Gastrocnemius medialis (tissue), 4 donors: Measurements from ENCODE around the gene ABCD4. TPM values are rescaled to one million over a fixed set of nuclear protein-coding genes. Genes with fewer than 3 reads are reported as not detected.
"Not testable (repeated sequence)": the region's sequence is repeated elsewhere in the genome, so short reads cannot be mapped to it uniquely, and the experiment has no call there.

Experiments
- ATAC-seq, 2 donors: fragments of 150-250 bp; one replicate each; pipeline ENCODE4 v1.9.1; 2016
- DNase-seq, 2 donors: peaks; one replicate each; pipeline ENCODE4 v3.0.0-alpha.2; 2019
- H3K27ac ChIP-seq, 4 donors: fragments of 200-600 bp; sonication (generic); 1 replicate in 1 of 4; 2 replicates in 3 of 4; pipeline ENCODE4 v1.5.1; 2016 to 2018; ENCODE audit warnings: mild to moderate bottlenecking in 2 of 4, moderate library complexity in 1 of 4
- H3K27me3 ChIP-seq, 3 donors: fragments of 200-600 bp; sonication (generic) in 2 of 3; 1 replicate in 1 of 3; 2 replicates in 2 of 3; pipeline versions ENCODE4 v1.5.1 to v1.6.0; 2016 to 2019; ENCODE audit warnings: mild to moderate bottlenecking in 1 of 3, moderate library complexity in 1 of 3
- H3K36me3 ChIP-seq, 2 donors: fragments of 200-600 bp; sonication (generic) in 1 of 2; one replicate each; pipeline ENCODE4 v1.5.1; 2017 to 2018
- H3K4me1 ChIP-seq, 2 donors: fragments of 200-600 bp; sonication (generic) in 1 of 2; one replicate each; pipeline ENCODE4 v1.5.1; 2016 to 2017; ENCODE audit warnings: mild to moderate bottlenecking in 2 of 2
- H3K4me3 ChIP-seq, 4 donors: fragments of 200-600 bp; sonication (generic) in 3 of 4; 1 replicate in 1 of 4; 2 replicates in 3 of 4; pipeline ENCODE4 v1.5.1; 2016 to 2019; ENCODE audit warnings: mild to moderate bottlenecking in 2 of 4
- H3K9me3 ChIP-seq, 3 donors: fragments of 200-600 bp; sonication (generic) in 2 of 3; 1 replicate in 1 of 3; 2 replicates in 2 of 3; pipeline ENCODE4 v1.5.1; 2016 to 2019
- POLR2A ChIP-seq, 2 donors: fragments of 450-650 bp; IDR thresholded peaks; one replicate each; pipeline ENCODE4 v1.6.1; 2017; ENCODE audit warnings: antibody characterized with exemption in 2 of 2, mild to moderate bottlenecking in 2 of 2, moderate library complexity in 2 of 2
- in situ Hi-C, 4 donors: fragments of 200-750 bp; cut with MboI; loops; one replicate each; pipeline versions ENCODE4 v1.15.0 to v1.8.0; 2017; ENCODE audit warnings: low sequenced_read_pairs in 4 of 4
- intact Hi-C: fragments of 100-400 bp; cut with DNase I; formaldehyde crosslinking; loops from one replicate; pipeline ENCODE4 v1.15.1; 2023; ENCODE audit warnings: low total_unique reads
- total RNA-seq, 4 donors: library from RNA; depleted of rRNA; stranded (reverse); fragments of >200 nt; gene quantifications; one replicate each; pipeline versions ENCODE4 v1.1.0 to v1.2.3, GENCODE V29; 2016
- TF ChIP-seq, protein P1 (sequence below), 5 experiments: fragments of 450-650 bp in 3 of 5; fragments of 200-600 bp in 2 of 5; sonication (generic) in 2 of 5; IDR thresholded peaks in 4 of 5; conservative IDR thresholded peaks in 1 of 5; 1 replicate in 4 of 5; 2 replicates in 1 of 5; pipeline ENCODE4 v1.5.1; 2016 to 2019; ENCODE audit warnings: antibody characterized with exemption in 5 of 5, mild to moderate bottlenecking in 3 of 5, moderate library complexity in 3 of 5

Gene ABCD4
- total RNA-seq, 4 donors from 2014 or later, result 9.1 to 20.0 (median 11.5) TPM

DNA sequence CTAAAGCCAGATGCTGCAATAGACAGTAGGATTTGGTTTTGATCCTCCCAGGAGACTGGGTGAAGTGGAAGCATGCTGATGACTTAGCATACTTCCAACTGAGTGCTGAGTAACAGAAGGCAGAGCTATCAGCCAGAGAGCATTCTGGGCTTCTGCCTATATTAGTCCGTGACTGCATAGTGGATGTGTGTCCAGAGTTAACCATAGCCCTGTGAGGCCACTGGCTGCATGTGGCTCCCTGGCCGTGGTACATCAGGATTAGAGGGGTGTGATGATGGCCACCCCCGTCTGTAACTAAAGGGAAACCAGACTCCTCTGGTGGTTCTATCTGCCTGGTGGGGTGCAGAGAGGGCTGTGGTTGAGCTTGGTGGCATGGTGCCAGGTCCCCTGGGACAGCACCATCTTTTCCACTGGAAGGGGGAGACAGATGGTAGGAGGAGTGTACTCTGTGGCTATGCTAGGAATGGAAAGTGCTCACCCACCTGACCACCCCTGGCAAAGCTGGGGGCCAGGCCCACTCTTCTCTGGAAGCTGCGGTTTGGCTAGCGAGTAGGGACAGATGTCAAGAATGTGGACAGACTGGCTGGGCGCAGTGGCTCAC lies 27.4 kb downstream of the ABCD4 start:
- in situ Hi-C loops, result no loop called here
- H3K4me1 ChIP-seq, result no peaks in the 10 kb centered on the region
- no peaks in the 10 kb centered on the region for H3K27me3 ChIP-seq
- no peak for DNase-seq
- no peaks in the 10 kb centered on the region for H3K36me3 ChIP-seq
- no peak overlapping the region for H3K4me3 ChIP-seq
- no peak for TF ChIP-seq POLR2A (IDR thresholded peaks at IDR 0.05)
- TF ChIP-seq, protein P1, sequence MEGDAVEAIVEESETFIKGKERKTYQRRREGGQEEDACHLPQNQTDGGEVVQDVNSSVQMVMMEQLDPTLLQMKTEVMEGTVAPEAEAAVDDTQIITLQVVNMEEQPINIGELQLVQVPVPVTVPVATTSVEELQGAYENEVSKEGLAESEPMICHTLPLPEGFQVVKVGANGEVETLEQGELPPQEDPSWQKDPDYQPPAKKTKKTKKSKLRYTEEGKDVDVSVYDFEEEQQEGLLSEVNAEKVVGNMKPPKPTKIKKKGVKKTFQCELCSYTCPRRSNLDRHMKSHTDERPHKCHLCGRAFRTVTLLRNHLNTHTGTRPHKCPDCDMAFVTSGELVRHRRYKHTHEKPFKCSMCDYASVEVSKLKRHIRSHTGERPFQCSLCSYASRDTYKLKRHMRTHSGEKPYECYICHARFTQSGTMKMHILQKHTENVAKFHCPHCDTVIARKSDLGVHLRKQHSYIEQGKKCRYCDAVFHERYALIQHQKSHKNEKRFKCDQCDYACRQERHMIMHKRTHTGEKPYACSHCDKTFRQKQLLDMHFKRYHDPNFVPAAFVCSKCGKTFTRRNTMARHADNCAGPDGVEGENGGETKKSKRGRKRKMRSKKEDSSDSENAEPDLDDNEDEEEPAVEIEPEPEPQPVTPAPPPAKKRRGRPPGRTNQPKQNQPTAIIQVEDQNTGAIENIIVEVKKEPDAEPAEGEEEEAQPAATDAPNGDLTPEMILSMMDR (IDR thresholded peaks at IDR 0.05 in 4 of 5, conservative IDR thresholded peaks at IDR 0.05 in 1 of 5), result no peak
- peak in 1 of 2 donors; percentile 56 for ATAC-seq
- no peak overlapping the region for H3K27ac ChIP-seq
- intact Hi-C loops, result no loop called here
- no peaks in the 10 kb centered on the region for H3K9me3 ChIP-seq

DNA sequence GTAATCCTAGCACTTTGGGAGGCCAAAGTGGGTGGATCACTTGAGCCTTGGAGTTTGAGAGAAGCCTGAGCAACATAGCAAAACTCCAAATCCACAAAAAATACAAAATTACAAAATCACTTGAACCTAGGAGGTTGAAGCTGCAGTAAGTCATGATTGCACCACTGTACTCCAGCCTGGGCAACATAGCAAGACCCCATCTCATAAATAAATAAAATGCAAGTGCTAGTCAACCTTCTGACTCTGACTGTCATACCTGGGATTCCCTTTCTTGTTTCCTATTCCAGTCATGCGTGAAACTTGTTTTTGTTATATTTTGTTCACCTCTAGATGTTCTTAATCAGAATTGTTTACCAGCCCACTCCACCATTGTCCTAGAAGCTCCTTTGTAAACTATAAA lies 31.4 kb downstream of the ABCD4 start:
- no peaks in the 10 kb centered on the region for H3K27me3 ChIP-seq
- no peak for DNase-seq
- intact Hi-C loops, result no loop called here
- no peak for ATAC-seq
- H3K4me1 ChIP-seq, result no peaks in the 10 kb centered on the region
- no peak overlapping the region for H3K27ac ChIP-seq
- in situ Hi-C loops, result no loop called here
- H3K36me3 ChIP-seq, result no peaks in the 10 kb centered on the region
- H3K9me3 ChIP-seq, result no peaks in the 10 kb centered on the region
- no peak overlapping the region for H3K4me3 ChIP-seq
- TF ChIP-seq POLR2A (IDR thresholded peaks at IDR 0.05), result no peak
- TF ChIP-seq, protein P1 (IDR thresholded peaks at IDR 0.05 in 4 of 5, conservative IDR thresholded peaks at IDR 0.05 in 1 of 5), result no peak

DNA sequence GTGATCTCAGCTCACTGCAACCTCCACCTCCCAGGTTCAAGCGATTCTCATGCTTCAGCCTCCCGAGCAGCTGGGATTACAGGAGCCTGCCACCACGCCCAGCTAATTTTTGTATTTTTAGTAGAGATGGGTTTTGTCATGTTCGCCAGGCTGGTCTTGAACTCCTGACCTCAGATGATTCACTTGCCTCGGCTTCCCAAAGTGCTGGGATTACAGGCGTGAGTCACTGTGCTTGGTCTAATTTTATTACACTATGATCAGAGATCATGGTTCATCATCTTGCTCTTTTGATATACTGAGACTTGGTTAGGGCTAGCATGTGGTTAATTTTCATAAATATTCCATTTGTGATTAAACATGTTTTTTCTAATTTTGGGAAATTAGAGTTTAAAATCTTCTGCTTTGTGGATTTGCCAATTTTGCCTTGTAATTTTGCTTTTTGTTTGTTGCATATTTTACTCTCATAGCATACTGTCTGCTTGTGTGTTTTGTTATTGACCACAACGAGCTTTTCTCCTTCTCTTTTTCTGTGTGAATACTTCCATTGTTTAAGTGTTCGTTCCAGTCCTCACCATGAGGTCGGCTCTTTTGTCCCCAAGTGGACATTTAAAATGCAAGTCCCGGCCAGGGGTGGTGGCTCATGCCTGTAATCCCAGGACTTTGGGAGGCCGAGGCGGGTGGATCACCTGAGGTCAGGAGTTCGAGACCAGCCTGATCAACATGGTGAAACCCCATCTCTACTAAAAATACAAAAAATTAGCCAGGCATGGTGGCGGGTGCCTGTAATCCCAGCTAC lies 32.2 kb downstream of the ABCD4 start:
- H3K4me3 ChIP-seq, DNase-seq, H3K27ac ChIP-seq, H3K4me1 ChIP-seq, ATAC-seq, intact Hi-C loops, H3K27me3 ChIP-seq, in situ Hi-C loops, H3K9me3 ChIP-seq, H3K36me3 ChIP-seq: not testable (repeated sequence)

DNA sequence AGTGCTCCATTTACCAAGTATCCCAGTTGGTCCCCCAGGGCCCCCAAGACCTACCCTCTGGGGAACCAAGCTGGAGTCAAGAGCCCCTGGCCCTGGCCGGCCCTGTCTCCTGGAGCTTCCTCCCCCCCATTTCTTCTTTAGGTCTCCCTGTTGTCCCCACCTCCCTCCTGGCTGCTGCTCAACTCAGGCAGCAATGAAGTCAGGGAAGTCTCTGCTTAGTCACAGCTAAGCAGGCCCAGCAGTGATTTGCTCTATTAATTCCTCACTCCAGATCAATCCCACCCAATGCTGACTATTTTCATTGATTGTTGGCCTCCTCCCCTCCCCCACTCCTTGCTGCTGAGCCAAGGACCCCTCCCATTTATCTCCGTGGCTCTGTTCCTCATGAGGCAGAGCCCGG lies 35.1 kb downstream of the ABCD4 start:
- TF ChIP-seq, protein P1 (IDR thresholded peaks at IDR 0.05 in 4 of 5, conservative IDR thresholded peaks at IDR 0.05 in 1 of 5), result no peak
- TF ChIP-seq POLR2A (IDR thresholded peaks at IDR 0.05), result no peak
- intact Hi-C loops (no loop called here), in situ Hi-C loops (no loop called here)
- H3K4me3 ChIP-seq, result no peak overlapping the region
- no peak for DNase-seq
- no peak for ATAC-seq
- no peaks in the 10 kb centered on the region for H3K9me3 ChIP-seq
- H3K27me3 ChIP-seq, result no peaks in the 10 kb centered on the region
- H3K36me3 ChIP-seq, result no peaks in the 10 kb centered on the region
- no peaks in the 10 kb centered on the region for H3K4me1 ChIP-seq
- no peak overlapping the region for H3K27ac ChIP-seq

DNA sequence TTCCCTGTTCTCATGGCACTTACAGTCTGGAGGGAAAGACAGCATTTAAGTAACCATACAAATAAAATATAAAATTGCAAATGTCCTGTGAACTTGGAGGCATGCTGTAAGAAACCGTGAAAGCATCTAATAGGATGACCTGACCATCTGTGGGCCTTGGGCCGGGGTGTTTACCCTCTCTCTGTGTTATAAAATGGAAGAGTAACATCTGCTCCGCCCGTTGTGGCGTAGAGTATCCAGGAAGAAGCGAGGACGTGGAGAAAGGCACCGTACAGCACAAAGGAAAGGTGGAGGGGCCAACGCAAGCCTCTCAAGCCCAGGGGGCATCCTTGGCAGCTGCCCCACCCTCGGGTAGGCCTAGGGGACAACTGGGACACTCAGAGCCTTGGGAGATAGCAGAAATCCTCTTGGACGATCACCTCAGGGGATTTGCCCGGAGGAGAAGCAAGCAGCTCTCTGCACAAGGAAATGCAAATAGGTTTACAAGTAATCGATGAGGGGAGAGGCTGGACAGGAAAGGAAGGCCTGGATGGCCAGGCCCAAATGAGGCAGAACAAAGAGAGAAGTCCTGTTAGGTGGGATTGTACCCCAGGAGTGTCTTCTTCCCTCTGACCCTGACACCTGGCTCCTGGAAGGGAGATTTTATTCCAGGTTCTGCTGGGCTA lies 37.3 kb downstream of the ABCD4 start:
- DNase-seq, result no peak
- intact Hi-C loops, result no loop called here
- in situ Hi-C loops, result no loop called here
- H3K9me3 ChIP-seq, result no peaks in the 10 kb centered on the region
- no peaks in the 10 kb centered on the region for H3K4me1 ChIP-seq
- no peak for ATAC-seq
- TF ChIP-seq POLR2A (IDR thresholded peaks at IDR 0.05), result no peak
- TF ChIP-seq, protein P1 (IDR thresholded peaks at IDR 0.05 in 4 of 5, conservative IDR thresholded peaks at IDR 0.05 in 1 of 5), result no peak
- H3K27ac ChIP-seq, result no peak overlapping the region
- H3K4me3 ChIP-seq, result no peak overlapping the region
- H3K36me3 ChIP-seq, result no peaks in the 10 kb centered on the region
- no peaks in the 10 kb centered on the region for H3K27me3 ChIP-seq
